ENCODE measurements around the gene RBFOX1.
A peak's percentile ranks its signal among the peaks of the same experiment; 100 is the strongest.

The RBFOX1 gene

DNA sequence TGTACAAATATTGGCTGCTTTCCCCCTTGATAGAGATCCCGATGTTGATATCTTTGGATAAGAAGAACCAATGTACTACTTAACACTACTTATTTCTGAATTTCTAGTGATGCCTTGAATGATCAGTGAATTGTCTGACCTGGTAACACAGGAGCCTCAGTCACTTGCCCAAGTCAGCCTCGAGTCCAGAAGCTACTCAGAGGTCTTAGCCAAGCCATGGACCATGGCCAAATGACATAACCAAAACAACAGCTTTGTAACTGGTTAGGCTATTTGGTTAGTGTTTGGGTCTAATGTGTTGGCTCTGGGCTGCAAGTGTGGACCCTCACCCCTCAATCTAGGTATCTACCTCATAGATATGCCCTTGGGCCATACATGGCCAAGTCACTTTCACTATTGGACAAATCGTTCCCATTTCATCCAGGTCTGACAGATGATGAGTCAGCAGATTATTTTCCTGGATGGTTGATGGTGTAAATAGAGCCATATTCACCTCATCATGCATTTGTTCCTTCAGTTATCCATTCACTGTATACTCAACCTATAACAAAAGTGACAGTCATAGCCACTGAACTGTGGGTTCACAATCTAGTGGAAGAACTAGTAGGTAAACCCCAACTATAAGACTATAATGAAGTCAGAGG, 3.5 kb downstream of the RBFOX1 start:
- DNase-seq = no peak

DNA sequence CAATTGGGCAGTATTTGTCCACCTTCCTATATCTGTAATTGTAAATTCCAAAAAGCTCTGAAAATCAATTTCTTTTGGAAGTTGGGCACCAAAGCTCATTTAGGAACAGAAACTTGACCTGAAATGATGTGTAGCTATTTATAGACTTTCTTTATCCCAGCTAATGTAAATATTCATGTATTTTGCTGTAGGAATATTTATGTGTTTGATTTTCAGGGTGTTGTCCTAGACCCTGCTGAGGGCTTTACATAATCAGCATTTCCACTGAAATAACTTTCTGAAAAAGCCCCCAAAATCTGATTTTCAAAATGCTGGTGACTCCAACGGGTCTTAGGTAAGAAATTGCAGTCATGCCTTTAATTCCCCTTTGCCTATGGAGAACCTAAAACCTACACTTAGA, 4.1 kb downstream of the RBFOX1 start:
- no peak for DNase-seq

DNA sequence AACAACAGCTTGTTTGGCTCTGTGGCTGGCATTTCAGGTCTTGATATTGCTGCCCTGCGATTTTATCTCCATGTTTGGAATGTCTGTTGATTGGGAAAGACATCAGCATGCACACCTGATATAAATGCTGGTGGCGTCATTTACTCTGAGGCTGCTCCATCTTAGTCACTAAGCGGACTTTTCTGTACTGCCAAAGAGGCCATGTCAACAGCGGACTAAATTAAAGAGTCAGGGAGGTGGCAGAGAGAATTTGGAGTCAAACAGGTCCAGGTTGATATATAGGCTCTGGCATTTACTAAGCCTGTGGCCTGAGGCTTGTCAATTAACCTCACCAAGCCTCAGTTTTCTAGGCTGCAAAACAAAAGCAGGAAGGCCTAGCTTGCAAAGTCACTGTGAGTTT, 6.2 kb downstream of the RBFOX1 start:
- DNase-seq = no peak

DNA sequence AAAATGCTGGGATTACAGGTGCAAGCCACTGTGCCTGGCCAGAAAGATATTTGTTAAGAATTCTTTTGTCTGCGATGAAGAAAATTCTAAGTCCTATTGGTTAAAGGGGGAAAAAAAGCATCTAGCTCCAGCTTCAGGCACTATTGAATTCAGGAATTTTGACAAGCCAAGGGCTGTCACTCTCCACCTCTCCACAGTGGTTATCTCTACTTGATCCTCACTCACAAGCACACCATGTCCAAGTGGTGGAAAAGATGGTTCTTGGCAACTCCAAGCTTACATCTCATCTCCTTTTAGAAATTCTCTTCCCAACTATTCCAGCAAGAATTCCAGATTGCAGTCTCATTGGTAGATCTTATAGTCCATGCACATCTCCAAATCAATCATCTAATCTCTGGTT, 7.1 kb downstream of the RBFOX1 start:
- DNase-seq = no peak

DNA sequence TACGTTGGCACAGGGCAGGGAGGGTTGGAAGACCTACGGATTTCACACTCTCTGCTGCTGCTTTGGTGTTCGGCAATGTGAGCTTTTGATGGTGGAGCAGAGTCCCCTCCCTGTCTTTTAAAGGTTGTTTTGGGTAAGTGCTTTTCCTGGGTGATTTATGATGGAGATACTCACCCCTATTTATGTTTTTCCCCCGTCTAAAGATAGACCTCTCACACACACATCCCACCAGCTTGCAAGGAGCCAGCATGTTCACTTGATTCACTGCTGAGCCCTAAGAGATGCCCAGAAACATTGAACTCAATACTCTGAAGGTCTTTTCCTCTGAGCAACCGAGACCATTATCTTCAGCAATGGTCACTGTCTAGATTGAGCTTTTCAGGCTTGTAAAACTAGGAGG, 8.3 kb downstream of the RBFOX1 start:
- no peak for DNase-seq

DNA sequence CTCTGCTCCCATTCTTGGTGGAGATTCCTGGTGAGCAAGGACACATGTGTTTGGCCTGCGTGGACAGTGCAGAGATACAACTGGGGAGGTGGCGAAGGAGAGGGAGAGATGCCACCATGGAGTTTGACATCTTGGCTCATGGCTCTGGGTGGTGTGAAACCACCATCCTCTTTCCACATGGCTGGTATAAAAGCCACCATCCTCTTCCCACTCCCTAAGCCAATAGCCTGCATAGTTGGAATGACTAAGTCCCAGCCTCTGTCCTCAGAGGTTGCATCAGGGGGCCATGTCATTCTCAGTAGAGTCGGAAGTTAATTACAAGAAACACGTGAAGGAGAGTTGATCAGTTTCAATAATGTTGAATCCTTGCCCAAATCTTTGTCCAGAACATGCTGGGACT, 10.0 kb downstream of the RBFOX1 start:
- no peak for DNase-seq

DNA sequence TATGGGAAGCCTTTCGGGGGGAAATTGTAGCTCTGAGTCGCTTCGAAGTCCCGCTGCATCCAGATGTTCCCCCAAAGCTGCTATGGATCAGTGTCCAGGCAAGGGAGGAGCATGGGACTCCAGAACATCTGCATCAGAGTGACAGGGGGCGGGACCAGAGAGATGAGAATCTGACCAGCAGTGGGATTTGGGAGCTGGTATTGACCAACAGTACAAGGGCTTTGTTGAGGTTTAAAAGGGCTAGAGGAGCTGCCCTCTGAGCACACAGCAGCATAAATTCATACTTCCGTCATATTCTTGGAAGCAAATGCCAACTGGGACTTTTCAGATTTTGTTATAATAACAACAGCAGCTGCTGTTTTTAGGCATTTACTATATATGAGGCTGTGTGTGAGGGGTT, 10.6 kb downstream of the RBFOX1 start:
- no peak for DNase-seq

DNA sequence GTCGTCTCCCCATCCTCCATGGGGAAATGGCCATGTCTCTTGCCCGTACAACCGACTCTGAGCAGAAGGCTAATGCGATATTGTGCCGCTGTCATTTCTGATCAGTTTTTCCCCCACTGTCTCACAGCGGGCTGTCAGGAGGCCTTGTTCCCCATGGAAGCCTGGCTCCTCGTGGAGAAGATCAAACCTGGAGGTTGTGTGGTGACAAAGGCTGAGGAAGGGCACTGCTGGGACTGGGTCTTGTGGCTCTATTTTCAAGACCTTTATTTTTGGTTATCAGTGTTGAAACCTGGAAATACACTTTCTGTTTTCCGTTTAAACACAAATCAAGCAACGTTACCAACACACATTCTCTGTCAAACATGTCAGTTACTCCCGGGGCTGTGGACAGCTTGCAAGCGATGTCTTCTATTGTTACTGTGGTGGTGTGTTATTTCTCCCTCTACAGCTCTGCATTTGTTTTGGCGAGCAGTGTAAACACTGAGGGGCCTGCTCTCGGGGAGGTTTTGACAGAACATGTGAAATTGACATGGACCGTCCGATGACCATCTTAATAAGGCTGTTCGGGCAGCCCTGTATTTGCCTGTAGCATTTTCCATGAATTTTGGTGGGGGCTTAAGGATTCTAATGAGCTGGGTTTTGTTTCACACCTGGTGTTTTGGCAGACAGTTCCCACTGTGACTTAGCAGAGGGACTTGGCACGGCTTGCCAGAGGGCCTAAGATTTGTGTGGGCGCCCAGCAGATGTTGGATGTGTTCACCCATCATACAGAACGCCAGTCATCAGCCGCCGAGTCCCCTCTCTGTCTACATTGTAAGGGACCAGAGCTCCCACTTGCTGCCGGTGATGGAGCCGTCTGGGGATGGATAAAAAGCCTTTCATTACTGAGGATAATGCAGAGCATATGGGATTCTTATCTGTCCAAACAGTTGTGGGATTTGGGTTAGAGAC, 12.5 kb downstream of the RBFOX1 start:
- no peak for DNase-seq

DNA sequence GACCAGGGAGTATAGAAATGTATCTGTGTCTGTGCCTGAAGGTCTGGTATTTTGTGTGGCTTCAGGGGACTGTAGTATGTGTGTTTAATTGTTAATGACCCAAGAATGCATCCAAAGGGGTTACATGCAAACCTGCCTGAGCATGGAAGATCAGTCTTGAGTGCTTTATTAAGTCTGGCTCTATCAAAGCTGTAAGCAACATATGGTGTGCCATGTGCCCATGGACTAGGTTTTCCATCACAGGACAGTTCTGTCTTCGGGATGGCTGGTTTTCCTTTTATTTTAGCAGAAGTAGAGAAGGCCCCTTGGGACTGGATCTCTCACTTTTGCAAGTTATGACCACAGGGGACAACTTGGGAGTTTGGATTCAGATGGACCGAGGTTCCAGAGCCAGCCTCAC, 18.2 kb downstream of the RBFOX1 start:
- DNase-seq = no peak

DNA sequence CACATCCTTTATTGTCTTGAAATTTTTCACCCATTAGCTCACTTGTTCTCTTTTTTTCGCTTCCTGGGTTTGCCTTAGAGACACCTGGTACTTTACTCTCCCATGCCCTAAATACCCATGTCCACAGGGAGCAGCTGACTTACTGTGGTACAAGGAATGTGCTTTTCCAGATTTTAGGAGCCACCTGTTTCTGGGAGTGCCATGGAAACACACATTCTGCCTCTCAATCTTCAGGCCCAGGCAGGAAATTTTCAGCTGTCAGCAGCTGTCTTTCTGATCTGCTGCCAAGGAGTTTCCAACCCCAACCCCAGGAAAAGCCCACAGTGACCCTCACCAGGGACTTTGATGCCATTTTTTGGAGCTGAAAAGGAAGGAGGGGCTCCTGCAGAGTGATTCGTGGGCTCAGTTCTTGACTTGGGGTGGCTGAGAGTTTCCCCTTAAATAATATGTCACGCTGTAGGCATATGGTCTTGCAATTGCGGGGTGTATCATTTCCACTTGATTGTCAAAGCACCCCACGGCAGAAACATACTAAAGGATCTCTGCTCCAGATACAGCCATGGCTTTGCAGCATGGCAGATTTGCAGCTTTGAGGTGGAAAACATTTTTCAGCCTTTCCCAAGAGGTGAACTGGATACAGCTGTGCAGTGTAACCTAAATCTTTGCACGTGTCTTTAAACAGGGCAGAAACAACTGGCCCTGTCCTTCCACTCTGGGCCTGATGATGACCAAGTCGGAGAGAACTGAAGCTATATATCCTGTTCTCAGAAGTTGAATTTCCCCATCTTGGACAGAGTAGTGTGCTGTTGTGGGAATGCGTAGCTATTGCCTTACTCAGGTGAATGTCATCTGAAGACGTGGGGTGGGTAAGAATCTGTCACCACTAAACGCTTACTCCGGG, 19.2 kb downstream of the RBFOX1 start:
- no peak for DNase-seq

DNA sequence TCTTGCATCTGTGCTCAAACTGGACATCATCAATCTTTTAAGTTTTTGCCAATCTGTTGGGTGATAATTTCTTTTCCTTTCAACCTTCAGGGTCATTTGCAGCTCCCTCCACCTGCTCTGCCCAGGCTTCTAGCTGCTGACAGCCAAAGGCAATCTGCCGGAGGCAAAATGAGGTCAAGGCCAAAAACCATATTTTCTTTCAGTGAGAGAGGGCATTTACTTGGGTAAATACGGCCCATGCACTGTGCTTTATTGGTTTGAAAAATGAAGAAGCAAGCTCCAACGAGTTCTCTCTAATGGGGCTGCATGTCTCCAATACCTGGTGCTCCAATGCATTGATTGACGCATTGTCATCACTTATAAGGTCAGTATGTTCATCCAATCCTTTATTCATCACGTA, 23.1 kb downstream of the RBFOX1 start:
- DNase-seq = no peak

DNA sequence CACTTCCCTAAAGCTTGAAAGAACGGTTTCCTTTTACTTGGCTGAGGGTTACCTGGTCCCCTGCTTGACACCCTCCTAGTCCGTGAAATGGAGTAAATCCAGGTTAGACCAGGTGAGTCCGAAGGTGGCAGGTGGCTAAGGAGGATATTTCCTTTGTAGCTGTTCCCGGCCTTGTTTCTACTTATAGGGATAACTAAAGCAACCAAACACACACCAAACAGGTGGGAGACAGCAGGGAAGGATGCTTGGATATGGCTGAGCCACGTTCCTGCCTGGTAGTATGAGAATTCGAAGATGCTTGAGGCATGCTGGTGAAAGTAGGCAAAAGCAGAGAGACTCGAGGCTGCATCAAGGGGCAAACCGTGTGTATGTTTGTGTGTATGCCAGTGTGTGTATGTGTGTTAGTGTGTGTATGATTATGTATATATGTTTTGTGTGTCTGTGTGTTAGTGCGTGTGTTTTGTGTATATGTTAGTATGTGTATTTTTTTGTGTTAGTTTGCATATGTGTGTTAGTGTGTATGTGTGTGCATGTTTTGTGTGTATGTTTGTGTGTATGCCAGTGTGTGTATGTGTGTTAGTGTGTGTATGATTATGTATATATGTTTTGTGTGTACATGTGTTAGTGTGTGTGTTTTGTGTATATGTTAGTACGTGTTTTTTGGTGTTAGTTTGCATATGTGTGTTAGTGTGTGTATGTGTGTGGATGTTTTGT, 28.9 kb downstream of the RBFOX1 start:
- no peak for DNase-seq

DNA sequence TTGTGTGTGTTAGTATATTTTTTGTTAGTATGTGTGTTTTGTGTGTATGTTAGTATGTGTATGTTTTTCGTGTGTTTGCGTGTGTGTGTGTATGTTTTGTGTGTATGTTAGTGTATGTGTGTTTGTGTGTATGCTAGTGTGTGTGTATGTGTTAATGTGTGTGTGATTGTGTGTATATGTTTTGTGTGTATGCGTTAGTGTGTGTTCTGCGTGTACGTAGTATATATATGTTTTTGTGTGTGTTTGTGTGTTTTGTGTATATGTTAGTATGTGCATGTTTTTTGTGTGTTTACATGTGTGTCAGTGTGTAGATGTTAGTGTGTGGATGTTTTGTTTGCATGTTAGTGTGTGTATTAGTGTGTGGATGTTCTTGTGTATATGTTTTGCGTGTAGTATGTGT, 29.6 kb downstream of the RBFOX1 start:
- DNase-seq = no peak

DNA sequence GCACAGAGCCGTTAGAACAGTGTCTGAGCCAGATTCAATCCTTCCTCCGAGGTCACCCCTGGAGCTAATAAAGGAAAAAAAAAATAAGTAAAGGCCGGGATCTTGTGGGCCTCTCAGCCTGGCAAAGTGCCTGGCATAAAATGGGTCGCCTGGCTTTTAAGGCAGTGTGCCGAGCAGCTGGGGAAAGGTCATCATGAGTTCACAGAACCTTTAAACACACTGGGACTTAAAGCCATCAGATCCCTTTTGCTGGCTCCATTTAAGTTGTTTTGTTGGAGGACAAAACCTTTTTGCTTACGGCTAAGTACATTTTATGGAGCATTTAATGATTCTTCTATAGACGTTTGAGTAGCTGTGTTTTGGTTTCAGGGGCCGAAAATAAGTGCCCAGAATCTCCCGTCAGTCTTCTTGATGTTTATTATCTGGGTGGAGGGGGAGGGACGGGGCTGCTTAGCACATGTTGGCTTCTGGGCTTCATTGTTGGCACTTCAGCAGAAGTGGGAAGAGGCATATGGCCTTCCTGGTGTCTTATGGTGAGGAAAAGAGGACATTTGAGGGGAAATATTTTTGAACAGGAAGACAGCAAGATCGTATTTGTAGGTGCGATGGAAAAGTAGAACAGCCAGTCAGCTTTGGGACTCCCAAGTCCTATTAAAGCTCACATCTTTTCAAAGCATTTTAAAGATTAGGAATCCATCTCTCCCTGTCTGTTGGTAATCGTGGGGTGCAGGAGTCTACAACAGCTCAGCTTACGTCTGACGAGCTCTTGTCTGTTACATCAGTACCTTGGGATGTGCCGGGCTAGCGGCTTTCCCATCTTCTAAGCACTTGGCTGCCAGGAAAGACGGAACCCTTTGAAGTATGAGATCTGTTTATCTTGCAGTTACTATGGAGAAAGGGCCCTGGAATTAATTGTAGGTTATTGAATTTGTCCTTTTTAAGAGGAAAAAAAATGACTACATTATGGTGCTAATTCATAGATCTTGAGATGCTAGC, 31.1 kb downstream of the RBFOX1 start:
- DNase-seq = peak; percentile 88

DNA sequence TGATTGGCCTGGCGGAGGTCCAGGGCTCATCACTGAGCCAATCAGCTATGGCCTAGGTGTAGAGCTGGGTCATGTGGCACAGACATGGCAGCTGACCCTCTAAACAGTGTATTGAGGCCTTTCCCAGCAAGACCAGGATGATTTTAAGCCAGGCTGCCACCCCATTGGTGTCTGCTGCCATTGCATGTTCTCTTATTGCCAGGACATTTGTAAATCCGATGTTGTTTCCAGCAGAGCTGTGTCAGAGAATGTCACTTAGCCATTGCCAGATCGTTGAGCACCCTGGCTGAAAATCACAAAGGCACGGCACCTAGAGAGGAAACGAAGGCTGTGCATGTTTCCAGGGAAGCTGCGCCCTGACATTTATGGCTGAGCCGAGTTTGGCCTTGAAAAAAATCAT, 33.4 kb downstream of the RBFOX1 start:
- no peak for DNase-seq

DNA sequence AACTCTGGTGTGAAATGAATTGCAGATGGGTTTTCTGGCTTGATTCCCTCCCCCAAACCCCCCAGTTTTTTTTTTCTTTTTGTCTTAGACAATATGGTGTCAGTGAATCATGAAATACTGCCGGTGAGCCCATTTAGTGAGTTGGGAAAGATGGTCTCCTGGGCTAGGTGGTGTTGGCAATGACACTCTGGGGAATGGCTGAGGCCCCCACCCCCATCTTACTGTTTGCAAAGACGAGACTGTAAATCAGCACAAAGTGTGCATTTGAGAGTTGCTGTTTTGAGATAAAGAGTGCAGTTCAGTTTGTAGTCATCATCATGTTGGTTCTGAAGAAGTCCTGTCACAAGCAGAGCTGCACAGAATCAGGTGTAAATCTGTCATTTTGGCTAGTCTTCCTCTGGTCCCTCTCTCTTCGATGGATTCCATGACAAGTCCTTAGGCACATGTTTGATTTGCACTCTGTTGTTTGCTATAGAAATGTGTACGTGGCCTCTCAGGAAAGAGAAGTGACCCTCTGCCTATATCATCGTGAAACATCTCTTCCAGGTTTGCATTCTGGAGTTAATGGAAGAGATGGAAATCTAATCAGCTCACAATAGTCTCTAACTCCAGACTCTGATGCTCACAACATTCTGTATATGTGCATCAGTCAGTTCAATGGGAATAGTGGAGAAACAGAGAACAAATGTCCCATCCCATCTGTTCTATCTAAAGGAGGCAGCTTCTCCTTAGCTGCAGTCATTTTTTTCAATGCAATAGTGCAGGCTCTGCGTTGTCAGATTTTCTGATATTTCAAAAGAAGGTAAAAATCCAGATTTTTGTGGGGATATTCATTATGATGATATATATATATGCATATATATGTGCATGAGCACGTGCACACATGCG, 34.6 kb downstream of the RBFOX1 start:
- no peak for DNase-seq

DNA sequence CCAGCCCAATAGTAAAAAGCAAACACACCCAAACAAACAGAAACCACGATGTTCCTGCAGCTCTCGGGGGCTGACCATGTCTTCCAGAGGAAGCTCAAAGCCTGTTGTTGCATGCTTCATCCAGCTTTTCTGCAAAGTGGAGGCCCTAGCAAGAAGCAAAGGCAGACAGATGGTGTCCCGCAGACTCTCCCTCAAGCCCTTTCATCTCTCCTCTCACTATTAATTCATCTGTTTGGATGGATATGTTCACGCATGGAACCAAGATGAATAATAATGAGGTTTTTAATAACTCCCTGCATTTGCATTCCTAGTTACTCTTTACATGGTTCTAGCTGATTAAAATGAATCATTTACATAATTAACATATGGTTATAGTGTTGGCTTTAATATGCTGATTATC, 36.6 kb downstream of the RBFOX1 start:
- no peak for DNase-seq

DNA sequence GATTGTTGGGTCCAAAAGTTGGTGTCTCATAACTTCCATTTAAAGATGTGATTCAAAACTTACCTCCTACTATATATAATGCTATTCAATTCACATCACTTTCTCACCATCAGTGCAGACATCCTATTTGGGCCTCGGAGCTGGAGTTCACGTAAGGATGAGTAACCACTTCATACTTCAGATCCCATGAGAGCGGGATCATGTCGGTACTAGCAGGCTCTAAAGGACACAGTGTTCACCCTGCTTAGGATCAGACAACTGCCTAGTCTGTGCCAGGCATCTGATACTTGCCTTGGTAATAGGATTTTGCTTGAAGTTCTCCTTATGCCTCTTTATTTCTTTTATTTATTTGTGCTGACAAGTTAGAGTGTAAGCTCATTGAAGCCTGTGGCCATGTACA, 39.5 kb downstream of the RBFOX1 start:
- DNase-seq = no peak

DNA sequence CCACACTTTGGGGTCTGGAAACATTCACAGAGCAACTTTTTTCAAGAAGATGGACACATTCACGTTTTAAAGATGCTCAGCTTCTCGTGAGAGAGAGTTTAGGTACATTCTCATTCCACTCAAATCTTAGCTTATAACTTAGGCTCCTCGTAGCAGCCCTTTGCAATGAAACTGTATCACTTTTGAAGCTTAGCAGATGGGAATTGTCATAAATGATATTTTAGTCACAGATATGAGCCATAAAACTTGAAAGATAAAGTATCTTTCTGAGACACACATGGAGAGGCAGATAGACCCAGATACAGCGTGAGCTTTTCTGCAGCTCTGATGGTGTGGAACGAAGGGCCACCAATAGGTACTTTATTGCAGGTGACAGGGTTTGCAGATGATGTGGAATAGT, 41.1 kb downstream of the RBFOX1 start:
- no peak for DNase-seq

DNA sequence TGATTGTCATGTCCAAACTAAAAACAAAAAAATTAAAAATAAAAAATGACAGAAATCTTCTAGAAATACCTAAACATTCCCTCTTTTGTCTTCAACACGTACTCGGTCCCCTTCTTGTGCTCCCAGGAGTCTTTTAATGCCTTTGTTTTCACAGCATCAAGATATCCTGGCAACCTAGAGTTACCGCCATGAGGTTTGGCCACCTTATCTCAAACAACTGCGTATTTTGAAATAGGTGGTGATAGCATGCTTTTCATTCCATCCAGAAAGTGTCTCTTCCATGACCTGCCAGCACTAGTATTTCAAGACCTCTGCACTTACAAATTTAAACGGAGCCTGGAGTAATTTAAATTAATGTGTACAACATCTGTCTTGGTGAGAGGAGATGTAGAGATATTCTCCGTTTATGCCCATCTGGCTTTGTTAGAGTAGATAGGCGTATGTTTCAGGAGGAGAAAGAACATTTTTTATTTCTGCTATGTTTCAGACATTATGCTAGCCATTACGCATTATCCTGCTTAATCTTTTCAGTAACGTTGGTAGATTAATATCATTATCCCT, 42.0 kb downstream of the RBFOX1 start:
- no peak for DNase-seq
